ENCODE data around the gene IRF1.
"Not testable (repeated sequence)": the region's sequence is repeated elsewhere in the genome, so short reads cannot be mapped to it uniquely, and the experiment has no call there.

Gene IRF1

GRCh38 chr5:132486318-132487094, 4.1 kb downstream of the IRF1 start:
- no peak for DNase-seq

GRCh38 chr5:132485641-132486317, 4.8 kb downstream of the IRF1 start:
- peak; percentile 23 for DNase-seq

- not testable (repeated sequence) for DNase-seq
Observed at GRCh38 chr5:132484876-132485640, 5.5 kb downstream of the IRF1 start.

GRCh38 chr5:132484391-132484725, 6.2 kb downstream of the IRF1 start:
- no peak for DNase-seq

- no peak for DNase-seq
Observed at GRCh38 chr5:132483661-132484390, 6.7 kb downstream of the IRF1 start.

- DNase-seq = no peak
Observed at GRCh38 chr5:132483101-132483500, 7.5 kb downstream of the IRF1 start.

GRCh38 chr5:132481596-132482211, 8.9 kb downstream of the IRF1 start:
- no peak for DNase-seq

GRCh38 chr5:132480893-132481595, 9.5 kb downstream of the IRF1 start:
- no peak for DNase-seq

- DNase-seq = no peak
Observed at GRCh38 chr5:132480546-132480892, 10.1 kb downstream of the IRF1 start.

- no peak for DNase-seq
Observed at GRCh38 chr5:132480042-132480441, 10.5 kb downstream of the IRF1 start.

- DNase-seq = no peak
Observed at GRCh38 chr5:132479111-132479951, 11.2 kb downstream of the IRF1 start.

- no peak for DNase-seq
Observed at GRCh38 chr5:132478366-132478871, 12.2 kb downstream of the IRF1 start.

- no peak for DNase-seq
Observed at GRCh38 chr5:132477784-132478365, 12.7 kb downstream of the IRF1 start.

- no peak for DNase-seq
Observed at GRCh38 chr5:132476876-132477781, 13.4 kb downstream of the IRF1 start.

- DNase-seq = no peak
Observed at GRCh38 chr5:132475987-132476875, 14.3 kb downstream of the IRF1 start.

- DNase-seq = no peak
Observed at GRCh38 chr5:132475497-132475882, 15.1 kb downstream of the IRF1 start.

GRCh38 chr5:132474881-132475496, 15.6 kb downstream of the IRF1 start:
- no peak for DNase-seq

Data from MV-4-11 (cell line).